OCI-LY3 (cell line): Measurements from ENCODE around the gene PLLP.

Experiments
- H2AFZ ChIP-seq: fragments of 200-600, 300-600 bp; shearing (Covaris generic); 2 replicates; pipeline ENCODE4 v1.6.0; 2014; ENCODE audit warnings: antibody characterized with exemption, low read depth, low read length
- H3K27ac ChIP-seq: fragments of 200-600, 300-600 bp; sonication (generic); 2 replicates; pipeline ENCODE4 v1.5.1; 2014; ENCODE audit warnings: mild to moderate bottlenecking, low read length, moderate library complexity, mixed read lengths
- H3K27me3 ChIP-seq: fragments of 200-600, 300-600 bp; sonication (generic); 2 replicates; pipeline ENCODE4 v1.6.1; 2014; ENCODE audit warnings: low read depth, low read length, mixed read lengths
- H3K36me3 ChIP-seq: fragments of 200-600, 300-600 bp; sonication (generic); replicated peaks from 2 replicates; pipeline ENCODE3; 2014; ENCODE audit warnings: low read depth, low read length, mixed read lengths
- H3K4me1 ChIP-seq: fragments of 300-600, 200-600 bp; sonication (generic); 2 replicates; pipeline ENCODE4 v1.6.1; 2014; ENCODE audit warnings: low read length, mixed read lengths
- H3K4me2 ChIP-seq: fragments of 200-600, 300-600 bp; sonication (generic); 2 replicates; pipeline ENCODE4 v1.6.1; 2014; ENCODE audit warnings: low read length, mixed read lengths
- H3K4me3 ChIP-seq: fragments of 300-600, 200-600 bp; sonication (generic); 2 replicates; pipeline ENCODE4 v1.5.1; 2014; ENCODE audit warnings: antibody characterized with exemption, mild to moderate bottlenecking, low read length, moderate library complexity
- H3K79me2 ChIP-seq: fragments of 300-600, 200-600 bp; shearing (Covaris generic); 2 replicates; pipeline ENCODE4 v1.6.1; 2014; ENCODE audit warnings: mild to moderate bottlenecking, low read length, mixed read lengths
- H3K9ac ChIP-seq: fragments of 300-600, 200-600 bp; shearing (Covaris generic); 2 replicates; pipeline ENCODE4 v1.6.0; 2014; ENCODE audit warnings: mild to moderate bottlenecking, low read length, moderate library complexity
- H3K9me3 ChIP-seq: fragments of 200-600, 300-600 bp; shearing (Covaris generic); 2 replicates; pipeline ENCODE4 v1.6.1; 2014; ENCODE audit warnings: low read length, mixed read lengths; ENCODE audit not compliant: insufficient read depth
- H4K20me1 ChIP-seq: fragments of 200-600, 300-600 bp; sonication (generic); 2 replicates; pipeline ENCODE4 v1.6.1; 2016; ENCODE audit warnings: low read length, mixed read lengths; ENCODE audit not compliant: insufficient read depth
- EZH2phosphoT487 ChIP-seq: fragments of 200-600 bp; shearing (Covaris generic); IDR thresholded peaks from 2 replicates; pipeline ENCODE4 v1.6.1; 2018; ENCODE audit warnings: antibody characterized with exemption, mixed run types, low read depth
- TF ChIP-seq, protein P1 (sequence below): fragments of 200-600, 300-600 bp; sonication (generic); IDR thresholded peaks from 2 replicates; pipeline ENCODE4 v1.5.1; 2014; ENCODE audit warnings: antibody characterized with exemption, low read length, low read depth

The PLLP gene

GRCh38 chr16:57273359-57273758 lies 11.1 kb downstream of the PLLP start:
- Histone ChIP-seq H3K27me3 (peaks cover under 1% of the 10 kb centered on the region), H3K36me3 (no peaks in the 10 kb centered on the region), H3K27ac (no peak overlapping the region), H3K79me2 (no peaks in the 10 kb centered on the region), H3K4me2 (no peak overlapping the region), H4K20me1 (no peaks in the 10 kb centered on the region), H2AFZ (no peak overlapping the region), H3K4me1 (peaks cover 22% of the 10 kb centered on the region), H3K4me3 (no peak overlapping the region), H3K9me3 (no peaks in the 10 kb centered on the region), H3K9ac (no peak overlapping the region)
- no peak for TF ChIP-seq EZH2phosphoT487
- TF ChIP-seq, protein P1, sequence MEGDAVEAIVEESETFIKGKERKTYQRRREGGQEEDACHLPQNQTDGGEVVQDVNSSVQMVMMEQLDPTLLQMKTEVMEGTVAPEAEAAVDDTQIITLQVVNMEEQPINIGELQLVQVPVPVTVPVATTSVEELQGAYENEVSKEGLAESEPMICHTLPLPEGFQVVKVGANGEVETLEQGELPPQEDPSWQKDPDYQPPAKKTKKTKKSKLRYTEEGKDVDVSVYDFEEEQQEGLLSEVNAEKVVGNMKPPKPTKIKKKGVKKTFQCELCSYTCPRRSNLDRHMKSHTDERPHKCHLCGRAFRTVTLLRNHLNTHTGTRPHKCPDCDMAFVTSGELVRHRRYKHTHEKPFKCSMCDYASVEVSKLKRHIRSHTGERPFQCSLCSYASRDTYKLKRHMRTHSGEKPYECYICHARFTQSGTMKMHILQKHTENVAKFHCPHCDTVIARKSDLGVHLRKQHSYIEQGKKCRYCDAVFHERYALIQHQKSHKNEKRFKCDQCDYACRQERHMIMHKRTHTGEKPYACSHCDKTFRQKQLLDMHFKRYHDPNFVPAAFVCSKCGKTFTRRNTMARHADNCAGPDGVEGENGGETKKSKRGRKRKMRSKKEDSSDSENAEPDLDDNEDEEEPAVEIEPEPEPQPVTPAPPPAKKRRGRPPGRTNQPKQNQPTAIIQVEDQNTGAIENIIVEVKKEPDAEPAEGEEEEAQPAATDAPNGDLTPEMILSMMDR, result no peak

DNA sequence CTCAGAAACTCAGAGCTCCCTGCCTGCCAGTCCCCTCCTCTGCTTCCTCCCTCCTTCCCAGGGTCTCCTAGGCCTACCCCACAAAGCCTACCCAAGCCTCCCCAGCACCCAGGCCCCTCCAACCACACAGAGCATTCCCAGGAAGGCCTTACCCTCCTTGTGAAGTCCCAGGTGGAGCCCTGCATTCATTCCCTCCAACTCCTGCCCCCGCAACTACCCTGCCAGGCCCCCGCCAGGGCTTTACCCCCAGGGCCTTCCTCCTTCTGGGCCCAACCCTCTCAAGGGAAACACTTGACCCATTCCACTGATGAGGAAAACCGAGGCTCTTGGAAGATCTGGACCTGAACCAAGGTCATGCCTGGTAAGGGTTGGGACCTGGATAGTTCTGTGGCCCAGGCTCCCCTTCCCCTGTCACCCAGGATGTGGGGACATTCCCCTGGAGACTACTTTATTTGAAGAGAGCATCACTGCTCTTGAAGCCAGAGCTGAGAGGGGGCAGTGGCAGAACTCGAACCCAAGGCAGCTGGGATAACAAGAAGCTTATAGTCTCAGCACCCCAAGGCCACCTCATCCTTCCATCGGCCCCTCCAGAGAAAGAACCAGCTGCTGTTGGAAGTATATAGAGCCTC lies 12.5 kb downstream of the PLLP start:
- no peak overlapping the region for H2AFZ ChIP-seq

DNA sequence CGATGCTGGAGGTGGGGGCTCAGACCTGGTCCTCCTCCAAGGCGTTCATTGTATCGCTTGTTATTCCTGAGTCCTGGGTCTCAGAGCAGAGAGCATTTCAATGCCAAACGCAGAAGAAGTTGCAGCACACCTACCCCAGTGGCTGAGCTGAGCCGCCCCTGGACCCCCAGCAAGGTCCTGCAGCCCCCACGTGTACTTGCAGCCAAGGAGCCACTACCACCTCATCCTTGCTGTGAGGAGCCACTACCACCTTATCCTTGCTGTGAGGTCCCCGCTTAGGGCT lies 13.5 kb downstream of the PLLP start:
- TF ChIP-seq, protein P1, result no peak
- no peak for TF ChIP-seq EZH2phosphoT487
- no peak overlapping the region for H3K9ac ChIP-seq
- no peaks in the 10 kb centered on the region for H3K9me3 ChIP-seq

More for the DNA sequence above, 12.5 kb downstream of the PLLP start:
- Histone ChIP-seq H3K4me3 (no peak overlapping the region), H3K9me3 (no peaks in the 10 kb centered on the region), H3K27ac (no peak overlapping the region), H3K4me1 (peaks cover 10% of the 10 kb centered on the region), H3K27me3 (no peaks in the 10 kb centered on the region), H3K79me2 (no peaks in the 10 kb centered on the region), H3K36me3 (no peaks in the 10 kb centered on the region), H3K4me2 (no peak overlapping the region), H4K20me1 (no peaks in the 10 kb centered on the region), H3K9ac (no peak overlapping the region)
- TF ChIP-seq EZH2phosphoT487, result no peak
- TF ChIP-seq, protein P1, result no peak

GRCh38 chr16:57270221-57271062 lies 14.0 kb downstream of the PLLP start:
- Histone ChIP-seq H3K27ac (no peak overlapping the region), H3K4me1 (peaks cover 7% of the 10 kb centered on the region), H3K4me3 (no peak overlapping the region), H2AFZ (no peak overlapping the region), H3K4me2 (no peak overlapping the region), H4K20me1 (no peaks in the 10 kb centered on the region), H3K36me3 (no peaks in the 10 kb centered on the region), H3K27me3 (no peaks in the 10 kb centered on the region), H3K9me3 (no peaks in the 10 kb centered on the region), H3K9ac (no peak overlapping the region), H3K79me2 (no peaks in the 10 kb centered on the region)
- TF ChIP-seq EZH2phosphoT487, result no peak
- TF ChIP-seq, protein P1, result no peak

More for the DNA sequence above, 13.5 kb downstream of the PLLP start:
- Histone ChIP-seq H4K20me1 (no peaks in the 10 kb centered on the region), H3K4me1 (peaks cover 7% of the 10 kb centered on the region), H3K36me3 (no peaks in the 10 kb centered on the region), H3K4me3 (no peak overlapping the region), H3K4me2 (no peak overlapping the region), H3K27ac (no peak overlapping the region), H3K79me2 (no peaks in the 10 kb centered on the region), H3K27me3 (no peaks in the 10 kb centered on the region), H2AFZ (no peak overlapping the region)
